GM18498 (cell line): ENCODE results near the gene TBC1D2B.
"Not testable (repeated sequence)": the region's sequence is repeated elsewhere in the genome, so short reads cannot be mapped to it uniquely, and the experiment has no call there.

ENCODE experiments used
- ATAC-seq: cut with Tn5 transposase; IDR thresholded peaks from one replicate; pipeline ENCODE4 v1.9.1; 2021; ENCODE audit warnings: mild to moderate bottlenecking, moderate library complexity; ENCODE audit not compliant: unreplicated experiment

Gene TBC1D2B

DNA sequence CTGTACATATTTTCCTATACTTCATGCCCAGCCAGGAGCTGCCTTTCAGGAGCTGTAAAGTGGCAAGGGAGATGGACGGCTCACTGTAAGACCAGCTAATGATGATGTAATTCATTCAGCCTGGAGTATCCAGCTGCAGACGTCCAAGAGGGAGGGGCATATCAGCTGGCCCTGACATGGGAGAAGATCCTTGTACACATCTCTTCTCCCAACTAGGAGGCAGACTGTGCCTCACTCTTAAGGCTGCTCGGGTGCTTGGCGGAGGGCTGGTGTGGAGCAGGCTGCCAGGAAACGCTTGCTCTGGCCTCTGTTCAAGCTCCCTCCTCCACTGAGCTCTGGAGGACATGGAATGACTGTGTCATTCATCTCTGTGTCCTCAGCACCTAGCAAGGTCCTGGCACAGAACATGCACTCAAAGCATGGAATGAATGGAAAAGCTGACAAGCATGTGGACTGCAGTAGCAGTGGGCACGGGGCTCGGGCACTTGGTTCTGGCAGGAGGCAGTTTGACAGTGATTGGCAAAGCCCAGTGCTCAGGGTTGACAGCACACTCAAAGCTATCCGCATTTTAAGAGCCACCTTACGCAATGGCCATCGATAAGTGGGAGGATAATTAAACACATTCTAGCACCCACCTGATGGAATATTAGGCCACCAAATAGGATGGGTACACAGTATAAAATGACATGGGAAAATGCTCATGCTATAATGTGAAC lies 72.4 kb downstream of the TBC1D2B start:
- ATAC-seq = no peak

DNA sequence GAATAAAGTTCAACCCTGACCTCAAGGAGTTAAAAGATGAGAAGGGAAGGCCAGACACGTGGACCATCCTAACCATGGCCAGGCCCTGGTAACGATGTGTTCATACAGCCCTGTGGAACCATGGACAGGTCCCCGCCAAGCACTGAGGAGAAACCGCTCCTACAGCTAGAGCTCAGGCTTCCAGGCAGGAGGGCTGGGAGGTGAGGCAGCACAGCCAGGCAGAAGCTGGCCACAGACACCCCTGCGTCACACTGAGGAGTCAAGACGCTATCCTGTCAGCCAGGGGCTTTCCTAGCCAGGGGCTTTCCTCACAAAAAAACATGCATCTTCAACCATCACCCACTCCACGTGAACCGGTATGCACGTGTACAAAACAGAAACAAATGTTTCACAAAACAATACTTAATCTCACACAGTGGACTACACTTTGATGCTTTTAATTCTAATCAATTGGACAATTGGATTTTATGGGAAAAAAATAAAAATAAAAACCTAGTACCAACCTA lies 73.2 kb downstream of the TBC1D2B start:
- ATAC-seq = peak; percentile 72

DNA sequence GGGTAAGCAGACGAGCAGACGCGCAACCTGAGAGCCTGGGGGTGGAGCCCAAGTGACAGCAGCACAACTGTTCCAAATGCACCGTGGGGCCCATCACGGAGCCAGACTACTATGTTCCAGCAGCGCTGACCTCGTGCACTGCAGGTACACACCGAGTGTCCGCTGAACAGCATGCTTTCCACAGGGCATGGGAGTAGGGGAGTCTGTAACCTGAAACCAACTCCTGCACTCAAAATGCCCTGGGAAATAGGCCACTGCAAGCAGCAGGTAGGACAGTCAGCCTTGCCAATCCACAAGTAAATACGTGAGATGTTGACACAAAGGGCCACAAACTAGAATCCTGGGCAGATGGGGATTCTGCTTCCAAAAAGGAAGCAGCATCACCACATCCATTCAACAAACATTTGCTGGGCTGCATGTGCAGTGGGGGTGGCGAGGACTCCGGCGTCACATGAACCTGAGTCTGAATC lies 73.9 kb downstream of the TBC1D2B start:
- ATAC-seq = no peak

DNA sequence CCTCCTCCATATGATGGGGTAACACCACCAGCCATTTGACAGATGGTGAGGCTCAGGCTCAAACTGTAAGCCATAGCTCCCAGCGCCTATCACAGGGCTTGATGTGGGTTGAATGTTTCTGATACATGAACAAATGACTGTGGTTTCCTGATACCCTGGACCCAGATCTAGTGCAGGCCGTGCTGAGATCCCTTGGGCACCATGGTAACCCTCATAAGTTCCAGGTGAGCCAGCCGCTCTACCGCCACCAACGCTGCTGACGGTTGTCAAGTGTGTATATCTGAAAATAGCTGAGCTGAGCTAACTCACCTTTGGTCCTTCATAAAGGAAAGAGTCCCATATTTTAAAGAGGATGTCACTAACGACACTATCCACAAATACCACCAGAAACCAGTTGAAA lies 74.5 kb downstream of the TBC1D2B start:
- ATAC-seq = no peak

DNA sequence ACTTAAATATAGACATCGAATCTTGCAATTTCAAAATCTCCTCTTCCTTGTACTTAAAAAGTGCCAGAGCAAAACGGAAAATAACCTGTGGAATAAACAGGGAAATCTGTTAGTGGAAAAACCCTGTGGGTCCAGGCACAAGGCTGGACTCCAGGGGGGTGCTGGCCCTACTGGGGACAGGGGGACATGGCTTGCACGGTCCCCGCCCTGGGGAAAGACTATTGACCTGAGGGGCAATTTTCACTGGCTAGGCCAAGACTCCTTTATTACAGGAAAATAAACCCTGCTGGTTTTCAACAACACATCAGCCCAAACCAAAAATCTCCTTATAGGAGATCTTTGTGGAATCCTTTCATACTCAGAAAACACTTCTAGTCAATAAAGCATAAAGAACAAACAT lies 75.9 kb downstream of the TBC1D2B start:
- ATAC-seq = no peak

DNA sequence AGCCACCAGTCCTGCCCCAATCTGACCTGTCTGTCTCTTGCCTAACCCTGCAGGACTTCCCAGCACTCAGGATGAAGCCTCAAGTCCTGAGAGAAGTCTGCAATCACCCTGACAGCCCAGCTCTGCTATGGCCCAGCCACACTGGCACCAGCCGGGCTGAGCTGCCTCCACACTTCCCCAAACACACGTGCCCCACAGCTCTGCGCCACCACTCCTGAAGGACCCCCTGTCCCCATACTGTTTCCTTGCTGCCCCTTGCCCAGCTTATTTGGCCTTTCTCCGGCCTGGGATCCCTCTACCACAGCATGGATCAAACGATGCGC lies 76.6 kb downstream of the TBC1D2B start:
- no peak for ATAC-seq

DNA sequence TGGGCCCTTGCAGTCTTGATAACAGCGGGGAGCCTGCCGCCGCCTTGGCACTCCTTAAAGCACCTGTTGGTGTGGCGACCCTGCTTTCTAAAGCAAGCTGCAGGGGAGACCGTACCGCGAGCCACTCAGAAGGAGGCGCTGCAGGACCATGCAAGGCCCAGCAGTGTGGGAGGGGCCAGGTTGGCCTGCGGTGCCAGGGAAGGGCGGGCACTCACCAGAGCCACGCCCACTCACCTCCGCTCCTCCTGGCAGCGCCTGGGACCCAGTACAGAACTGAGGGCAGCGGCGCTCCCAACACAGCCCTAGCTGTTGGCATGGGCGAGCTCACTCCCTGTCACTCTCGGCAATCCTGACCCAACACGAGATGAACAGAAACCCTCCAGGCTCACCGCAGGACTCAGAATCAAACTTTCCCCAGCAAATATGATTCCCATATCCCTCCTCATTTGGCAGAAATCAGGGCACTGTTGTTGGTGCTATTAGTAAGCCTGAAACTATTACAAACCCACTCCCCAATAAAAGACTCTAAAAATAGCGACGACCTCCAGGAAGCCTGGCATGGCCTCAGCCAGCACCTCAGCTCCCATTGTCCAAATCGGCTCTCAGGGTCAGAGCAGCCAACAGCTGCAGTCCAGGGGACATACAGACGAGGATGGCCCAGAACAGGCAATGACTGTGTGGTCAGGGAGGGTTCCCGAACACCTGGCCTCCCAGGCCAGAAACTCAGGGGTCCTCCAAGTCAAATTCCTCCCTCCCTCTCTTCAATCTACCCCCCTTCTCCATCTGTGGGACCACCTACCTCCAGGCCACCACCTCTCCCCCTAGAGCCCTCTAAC lies 77.2 kb downstream of the TBC1D2B start:
- ATAC-seq = no peak

DNA sequence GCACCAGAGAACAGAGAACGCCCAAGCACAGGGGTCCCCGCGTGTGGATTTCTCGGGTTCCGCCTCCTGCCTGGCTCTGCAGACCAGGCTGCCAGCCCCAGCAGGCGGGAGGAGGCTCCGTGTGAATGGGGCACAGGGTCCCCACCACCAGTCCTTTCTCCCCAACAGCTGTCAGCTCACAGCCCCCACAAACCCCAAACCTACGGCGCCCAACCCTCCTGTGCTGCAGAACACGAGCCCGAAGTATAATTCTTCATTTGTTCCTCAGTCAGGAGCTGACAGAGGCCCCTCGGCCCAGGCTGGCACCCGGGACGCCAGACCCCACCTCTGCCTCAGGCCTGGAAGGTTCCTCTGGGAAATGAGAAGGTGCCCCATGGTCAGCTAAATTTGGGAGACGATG lies 78.0 kb downstream of the TBC1D2B start:
- no peak for ATAC-seq

DNA sequence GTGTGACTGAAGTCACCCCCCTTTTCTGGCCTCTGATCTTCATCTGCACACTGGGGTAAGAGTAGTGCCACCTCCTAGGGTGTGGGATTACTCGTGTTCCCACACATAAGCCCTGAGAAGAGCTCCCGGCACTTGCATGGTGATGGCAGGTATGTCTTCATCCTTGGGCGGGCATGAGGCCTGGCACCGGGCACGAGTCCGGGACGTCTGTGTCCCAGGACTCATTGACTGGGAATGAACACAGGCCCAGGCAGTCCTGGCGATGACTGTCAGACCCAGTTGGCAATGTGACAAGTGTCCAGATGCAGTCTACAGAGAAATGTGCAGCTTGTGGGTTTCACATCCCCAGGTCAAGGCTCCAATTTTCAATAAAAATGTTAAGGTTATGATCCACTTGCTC lies 78.9 kb downstream of the TBC1D2B start:
- ATAC-seq = no peak

DNA sequence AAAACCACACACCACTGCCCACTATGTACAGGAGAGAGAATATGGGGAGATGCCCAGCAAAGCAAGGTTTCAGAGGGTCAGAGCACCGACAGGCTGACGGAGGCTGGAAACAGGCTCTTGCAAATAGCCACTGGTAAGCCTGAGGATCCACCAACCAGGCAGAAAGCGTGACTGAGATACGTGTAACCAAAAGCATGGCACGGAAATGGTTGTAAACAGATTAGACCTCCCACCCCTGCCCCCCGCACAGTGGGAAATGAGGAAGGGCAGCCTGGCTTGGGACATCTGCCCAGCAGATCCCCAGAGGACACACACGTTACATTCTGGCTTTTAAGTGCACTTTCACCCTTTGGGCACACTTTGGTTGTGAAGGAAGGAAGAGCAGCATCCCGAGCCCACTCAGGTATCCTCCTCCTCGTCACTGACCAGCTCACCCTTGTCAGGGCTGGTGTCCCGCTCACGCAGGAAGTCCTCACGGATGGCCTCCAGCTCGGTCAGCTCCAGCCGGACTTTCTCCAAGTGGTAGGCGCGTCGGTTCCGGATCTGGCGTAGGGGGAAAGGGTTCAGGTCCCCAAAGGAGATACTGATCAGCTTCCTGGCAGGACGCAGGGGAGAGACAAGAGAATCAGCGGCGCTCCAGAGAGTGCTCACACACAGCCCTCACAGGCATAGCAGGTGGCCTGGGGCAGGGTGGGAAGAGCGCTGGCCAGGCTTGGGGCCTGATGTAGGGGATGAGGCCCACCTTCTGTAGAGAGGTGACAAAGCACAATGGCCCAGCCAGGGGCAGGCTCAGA lies 79.6 kb downstream of the TBC1D2B start:
- not testable (repeated sequence) for ATAC-seq

DNA sequence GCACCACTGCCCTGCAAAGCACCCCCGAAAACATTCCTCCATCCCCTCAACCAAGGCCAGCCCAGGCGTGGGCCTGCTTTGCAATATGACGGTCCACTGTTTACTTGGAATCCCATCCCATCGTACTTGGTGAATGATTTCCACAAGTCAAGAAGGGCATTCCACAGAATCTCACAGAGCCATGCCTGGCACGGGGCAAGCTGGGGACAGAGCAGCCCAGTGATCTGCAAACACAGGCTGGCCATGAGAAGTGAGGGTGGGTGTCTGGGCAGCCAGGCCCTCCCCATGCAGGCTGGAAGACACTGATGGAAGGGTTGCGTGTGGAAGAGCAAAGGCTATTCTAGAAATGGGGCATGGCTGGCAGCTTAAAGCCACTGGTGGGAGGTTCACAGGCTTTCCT lies 80.3 kb downstream of the TBC1D2B start:
- ATAC-seq = not testable (repeated sequence)

DNA sequence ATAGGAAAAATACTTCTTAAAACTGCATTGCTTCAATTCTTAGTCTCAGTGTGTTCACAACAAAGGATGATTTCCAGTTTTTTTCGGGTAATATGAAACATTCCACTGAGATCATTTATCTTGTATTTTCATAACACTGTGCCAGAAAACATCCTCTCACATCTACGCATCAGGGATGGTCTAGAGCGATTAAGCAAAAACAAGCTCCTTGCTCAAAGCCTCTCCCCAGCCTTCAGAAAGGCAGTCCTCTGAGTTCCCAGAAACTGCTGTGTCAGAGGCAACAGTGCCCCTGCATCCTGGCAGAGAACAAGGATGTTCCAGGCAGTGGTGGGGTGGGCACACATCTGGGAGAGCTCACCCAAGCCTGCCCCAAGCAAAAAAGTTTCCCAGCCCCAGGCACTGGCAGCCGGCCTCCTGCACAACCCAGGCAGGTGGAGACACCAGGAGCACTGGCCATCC lies 80.8 kb downstream of the TBC1D2B start:
- not testable (repeated sequence) for ATAC-seq

DNA sequence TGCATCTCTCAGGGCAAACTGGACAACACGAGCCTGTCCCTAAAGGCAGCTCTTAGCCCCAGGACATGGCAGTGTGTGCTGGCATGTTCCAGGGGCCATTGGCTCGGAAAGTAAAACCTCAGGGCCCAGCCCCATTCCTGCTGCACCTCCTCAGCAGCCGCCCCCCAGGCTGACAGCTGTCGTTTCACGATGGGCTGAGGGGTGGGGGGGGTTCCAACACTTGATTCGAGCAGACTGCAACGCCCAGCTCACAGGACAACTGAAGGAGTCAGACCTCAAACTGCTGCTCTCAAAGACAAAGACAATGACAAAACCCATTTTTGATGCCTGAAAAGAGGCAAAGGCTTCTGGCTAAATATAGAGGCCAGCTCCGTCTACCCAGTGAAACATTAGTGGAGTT lies 81.3 kb downstream of the TBC1D2B start:
- ATAC-seq = not testable (repeated sequence)

DNA sequence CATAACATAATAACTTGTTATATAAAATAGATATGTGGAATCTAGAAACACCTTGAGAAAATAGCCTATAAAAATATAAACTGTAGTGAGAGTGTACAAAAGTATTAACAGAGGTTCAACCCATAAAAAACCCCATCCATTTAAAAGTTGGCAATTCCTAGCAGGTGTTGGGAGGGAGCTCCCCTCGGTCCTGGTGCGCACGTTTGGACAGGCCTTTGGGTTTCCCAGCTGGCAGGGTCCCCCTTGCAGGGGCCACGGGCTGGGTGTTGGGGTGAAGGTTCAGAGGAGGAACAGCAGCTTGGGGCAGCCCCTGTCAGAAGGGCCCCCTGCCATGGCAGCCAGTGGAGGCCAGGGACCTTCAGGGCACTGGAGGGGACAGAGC lies 82.0 kb downstream of the TBC1D2B start:
- ATAC-seq = not testable (repeated sequence)

DNA sequence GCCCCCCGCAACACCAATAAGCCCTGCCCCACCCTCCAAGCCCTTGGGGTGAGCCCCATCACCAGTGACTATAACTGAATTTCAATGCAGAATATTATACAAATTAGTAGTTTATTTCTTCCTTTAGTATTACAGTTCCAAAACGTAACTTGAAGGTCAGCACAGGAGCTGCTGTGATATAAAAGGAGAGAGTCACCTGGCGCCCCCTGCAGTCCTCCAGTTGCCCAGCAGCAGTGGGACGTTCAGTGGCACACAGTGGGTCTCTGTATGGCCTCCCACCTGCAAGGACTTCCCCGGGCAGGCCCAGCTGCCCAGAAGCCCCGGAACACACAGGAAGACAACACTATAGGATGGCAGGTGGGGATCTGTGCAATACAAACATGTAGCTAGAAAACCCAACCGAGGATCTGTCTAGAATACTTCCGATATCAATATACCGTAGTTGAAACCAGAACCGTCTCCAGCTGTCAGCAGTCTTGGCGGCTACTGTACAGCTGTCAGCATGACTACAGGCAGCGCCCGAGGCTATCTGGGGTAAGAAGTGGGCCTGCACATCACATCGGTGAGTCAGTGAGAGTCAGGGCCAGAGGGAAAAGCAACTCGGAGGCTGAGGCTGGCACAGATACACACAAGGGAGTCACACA lies 82.5 kb downstream of the TBC1D2B start:
- ATAC-seq = not testable (repeated sequence)

DNA sequence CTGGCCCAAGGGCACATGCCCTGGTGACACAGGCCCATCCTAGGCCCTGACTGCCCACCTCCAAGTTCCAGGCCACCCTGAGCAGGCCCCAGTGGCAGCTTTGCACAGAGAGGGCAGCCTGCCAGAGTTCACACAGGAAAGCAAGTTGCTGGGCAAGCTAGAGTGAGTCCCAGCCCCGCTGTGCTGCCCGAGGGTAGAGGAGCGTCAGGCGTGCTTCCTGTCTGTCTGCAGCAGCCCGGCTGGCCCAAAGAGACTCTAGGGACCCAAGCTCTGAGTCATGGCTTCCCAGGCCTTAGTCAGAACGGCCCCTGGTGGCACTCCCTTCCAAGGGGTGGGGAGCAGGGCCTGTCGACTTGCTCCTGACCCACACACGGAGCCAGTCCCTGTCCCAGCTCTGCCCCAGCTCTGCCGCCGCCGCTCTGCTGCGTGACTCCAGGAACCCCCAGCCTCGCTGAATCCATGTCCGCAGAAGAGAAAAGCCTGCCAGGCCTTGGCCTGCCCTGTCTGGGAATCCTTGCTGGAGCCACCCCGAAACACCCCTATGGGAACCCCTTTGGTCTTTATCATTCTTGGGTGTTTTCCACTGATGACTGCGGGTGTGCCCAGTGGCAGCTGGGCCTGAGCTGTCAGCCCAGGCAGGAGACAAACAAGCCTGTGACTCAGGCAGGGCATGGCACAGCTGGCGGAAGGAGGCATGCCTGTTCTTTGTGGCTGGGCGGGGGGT lies 83.4 kb downstream of the TBC1D2B start:
- ATAC-seq = peak; percentile 75

DNA sequence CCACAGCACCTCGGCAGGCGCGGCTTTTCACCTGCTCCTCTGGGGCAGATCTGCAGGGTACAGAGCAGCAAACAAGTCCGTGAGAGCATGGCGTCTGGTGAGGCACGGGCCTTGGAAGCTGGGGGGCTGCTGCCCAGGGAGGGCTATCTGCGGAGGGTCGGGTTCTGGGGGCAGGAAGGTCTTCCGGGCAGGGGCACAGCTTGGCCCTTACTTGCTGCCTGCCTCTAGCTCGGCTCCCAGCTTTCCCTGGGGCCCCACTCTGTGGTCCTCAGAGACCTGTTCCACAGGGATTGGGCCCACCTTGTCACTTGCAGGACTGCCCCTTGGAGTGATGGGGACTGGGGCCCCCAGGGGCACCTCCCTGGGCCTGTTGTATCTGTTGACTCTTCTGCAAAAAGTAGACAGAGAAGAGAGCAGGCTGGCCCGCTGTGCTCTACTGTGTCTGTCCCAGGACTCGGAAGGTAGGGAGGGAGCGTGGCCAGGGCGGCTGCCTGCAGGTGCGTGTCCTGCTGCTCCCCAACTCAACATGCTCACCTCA lies 84.1 kb downstream of the TBC1D2B start:
- no peak for ATAC-seq

DNA sequence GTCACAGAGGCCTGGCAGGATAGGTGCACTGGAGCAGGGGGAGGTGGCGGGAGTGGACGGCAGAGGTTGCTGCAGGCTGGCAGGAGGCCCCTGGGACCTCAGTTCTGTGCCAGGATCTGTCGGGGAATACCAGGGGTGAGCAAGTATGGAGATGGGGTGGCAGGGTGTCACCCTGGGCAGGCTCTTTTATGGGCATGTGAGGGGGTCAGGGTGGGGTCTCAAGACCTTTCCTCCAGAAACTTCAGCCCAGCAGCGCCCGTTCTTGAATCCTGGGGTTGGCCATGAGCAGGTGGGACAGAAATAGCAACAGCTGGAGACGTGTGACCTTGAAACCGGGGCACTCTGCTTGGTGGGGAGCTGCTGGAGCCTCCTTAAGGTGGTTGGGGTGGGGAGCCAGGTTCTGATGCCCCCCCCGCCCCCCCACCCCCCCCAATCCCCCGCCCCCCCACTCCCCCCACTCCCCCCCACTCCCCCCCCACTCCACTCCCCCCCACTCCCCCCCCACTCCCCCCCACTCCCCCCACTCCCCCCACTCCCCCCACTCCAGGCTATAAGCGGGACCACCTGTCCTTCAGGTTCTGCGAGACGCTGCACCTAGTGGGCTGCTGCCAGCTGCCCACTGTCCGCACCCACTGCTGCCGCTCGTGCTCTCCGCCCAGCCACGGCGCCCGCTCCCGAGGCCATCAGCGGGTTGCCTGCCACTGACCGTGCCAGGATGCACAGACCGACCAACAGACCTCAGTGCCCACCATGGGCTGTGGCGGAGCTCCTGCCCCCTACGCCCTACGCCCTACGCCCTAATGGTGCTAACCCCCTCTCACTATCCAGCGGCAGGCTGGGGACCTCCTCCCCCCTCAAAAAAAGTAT lies 84.9 kb downstream of the TBC1D2B start:
- ATAC-seq = no peak

DNA sequence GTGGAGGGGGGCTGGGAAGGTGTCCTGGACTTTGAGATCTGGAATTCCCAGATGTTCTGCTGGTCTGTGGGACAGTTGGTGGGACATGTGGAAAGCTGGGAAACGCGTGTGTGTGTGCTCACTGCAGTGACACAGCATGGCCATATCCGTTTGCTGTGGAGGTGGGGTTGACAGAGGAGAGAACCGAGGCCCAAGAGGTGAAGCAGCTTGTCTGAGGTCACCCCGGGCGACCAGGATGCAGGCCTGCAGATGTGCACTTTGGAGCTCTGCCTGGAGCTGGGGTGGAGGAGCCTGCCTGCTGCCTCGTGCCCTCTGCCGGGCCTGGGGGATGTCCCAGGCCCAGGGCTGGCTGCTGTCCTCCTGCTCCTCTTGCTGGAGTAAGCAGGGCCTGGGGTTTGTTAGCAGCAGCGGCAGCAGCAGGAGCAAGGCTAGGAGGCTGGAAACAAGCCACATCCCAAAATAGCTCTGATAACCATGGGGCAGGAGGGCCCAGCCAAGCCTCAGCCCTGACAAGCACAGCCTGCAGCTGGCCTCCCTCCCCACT lies 85.8 kb downstream of the TBC1D2B start:
- not testable (repeated sequence) for ATAC-seq
